Measurements from ENCODE around the gene VPS26B.

Gene VPS26B

DNA sequence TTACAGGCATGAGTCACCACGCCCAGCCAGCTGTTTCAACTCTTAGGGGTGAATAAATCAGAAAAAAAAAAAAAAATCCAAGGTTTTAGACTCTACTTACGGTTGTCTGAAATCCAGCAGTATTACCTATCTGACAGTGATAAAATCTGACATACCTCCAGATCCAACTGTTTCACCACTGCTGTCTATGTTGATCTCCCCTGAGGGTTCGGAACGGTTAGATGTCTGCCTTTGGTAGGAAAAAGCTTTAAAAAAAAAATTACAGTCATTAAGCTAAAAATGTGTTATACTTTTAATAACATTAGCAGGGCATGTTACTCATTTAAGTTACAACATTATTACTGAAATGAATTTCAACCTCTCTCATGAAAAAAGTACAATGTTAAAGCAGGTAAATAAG is 21.8 kb upstream of the VPS26B start:
- TF ChIP-seq CEBPB (IDR thresholded peaks at IDR 0.05) (no peak), TAF1 (IDR thresholded peaks at IDR 0.05; ENCODE audit: low read depth) (no peak), USF1 (IDR thresholded peaks at IDR 0.05) (no peak), FOXM1 (IDR thresholded peaks at IDR 0.05; ENCODE audit: borderline replicate concordance, low read depth) (no peak), EGR1 (IDR thresholded peaks at IDR 0.05) (no peak), EP300 (IDR thresholded peaks at IDR 0.05; ENCODE audit: borderline replicate concordance) (no peak), RAD21 (IDR thresholded peaks at IDR 0.05; ENCODE audit: low read depth) (no peak), CREB1 (IDR thresholded peaks at IDR 0.05; ENCODE audit: low read depth) (no peak), TCF12 (IDR thresholded peaks at IDR 0.05; ENCODE audit: low read depth) (no peak), ZBTB7A (IDR thresholded peaks at IDR 0.05; ENCODE audit: low read depth) (no peak), MAX (IDR thresholded peaks at IDR 0.05) (no peak), NFIC (IDR thresholded peaks at IDR 0.05) (no peak)
- TF ChIP-seq, protein P1, sequence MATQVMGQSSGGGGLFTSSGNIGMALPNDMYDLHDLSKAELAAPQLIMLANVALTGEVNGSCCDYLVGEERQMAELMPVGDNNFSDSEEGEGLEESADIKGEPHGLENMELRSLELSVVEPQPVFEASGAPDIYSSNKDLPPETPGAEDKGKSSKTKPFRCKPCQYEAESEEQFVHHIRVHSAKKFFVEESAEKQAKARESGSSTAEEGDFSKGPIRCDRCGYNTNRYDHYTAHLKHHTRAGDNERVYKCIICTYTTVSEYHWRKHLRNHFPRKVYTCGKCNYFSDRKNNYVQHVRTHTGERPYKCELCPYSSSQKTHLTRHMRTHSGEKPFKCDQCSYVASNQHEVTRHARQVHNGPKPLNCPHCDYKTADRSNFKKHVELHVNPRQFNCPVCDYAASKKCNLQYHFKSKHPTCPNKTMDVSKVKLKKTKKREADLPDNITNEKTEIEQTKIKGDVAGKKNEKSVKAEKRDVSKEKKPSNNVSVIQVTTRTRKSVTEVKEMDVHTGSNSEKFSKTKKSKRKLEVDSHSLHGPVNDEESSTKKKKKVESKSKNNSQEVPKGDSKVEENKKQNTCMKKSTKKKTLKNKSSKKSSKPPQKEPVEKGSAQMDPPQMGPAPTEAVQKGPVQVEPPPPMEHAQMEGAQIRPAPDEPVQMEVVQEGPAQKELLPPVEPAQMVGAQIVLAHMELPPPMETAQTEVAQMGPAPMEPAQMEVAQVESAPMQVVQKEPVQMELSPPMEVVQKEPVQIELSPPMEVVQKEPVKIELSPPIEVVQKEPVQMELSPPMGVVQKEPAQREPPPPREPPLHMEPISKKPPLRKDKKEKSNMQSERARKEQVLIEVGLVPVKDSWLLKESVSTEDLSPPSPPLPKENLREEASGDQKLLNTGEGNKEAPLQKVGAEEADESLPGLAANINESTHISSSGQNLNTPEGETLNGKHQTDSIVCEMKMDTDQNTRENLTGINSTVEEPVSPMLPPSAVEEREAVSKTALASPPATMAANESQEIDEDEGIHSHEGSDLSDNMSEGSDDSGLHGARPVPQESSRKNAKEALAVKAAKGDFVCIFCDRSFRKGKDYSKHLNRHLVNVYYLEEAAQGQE (IDR thresholded peaks at IDR 0.05; ENCODE audit: low read depth) = no peak

DNA sequence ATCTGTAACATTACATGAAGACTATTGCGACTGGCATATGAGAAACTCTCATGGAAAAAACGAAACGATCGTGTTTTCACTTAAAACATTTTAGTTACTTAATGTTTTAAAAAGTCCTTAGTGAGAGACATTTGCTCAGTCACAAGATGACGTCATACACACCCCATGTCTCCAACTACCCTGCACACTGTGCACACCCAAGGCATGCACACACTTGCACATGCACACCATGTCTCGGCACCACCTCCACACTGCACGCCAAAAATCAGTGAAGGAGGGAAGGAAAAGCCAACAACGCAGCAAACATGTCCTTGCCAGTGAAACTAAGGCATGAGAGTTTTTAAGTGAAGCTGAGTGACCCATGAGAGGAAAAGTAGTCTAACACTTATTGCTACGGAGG is 18.7 kb upstream of the VPS26B start:
- TF ChIP-seq NFIC (IDR thresholded peaks at IDR 0.05) (no peak), FOXM1 (IDR thresholded peaks at IDR 0.05; ENCODE audit: borderline replicate concordance, low read depth) (no peak), TAF1 (IDR thresholded peaks at IDR 0.05; ENCODE audit: low read depth) (no peak), EP300 (IDR thresholded peaks at IDR 0.05; ENCODE audit: borderline replicate concordance) (no peak), YY1 (IDR thresholded peaks at IDR 0.05; ENCODE audit: low read depth) (no peak), MAX (IDR thresholded peaks at IDR 0.05) (no peak), ZBTB7A (IDR thresholded peaks at IDR 0.05; ENCODE audit: low read depth) (no peak), RAD21 (IDR thresholded peaks at IDR 0.05; ENCODE audit: low read depth) (no peak), TEAD4 (IDR thresholded peaks at IDR 0.05) (no peak), CEBPB (IDR thresholded peaks at IDR 0.05) (no peak), CREB1 (IDR thresholded peaks at IDR 0.05; ENCODE audit: low read depth) (no peak), TCF12 (IDR thresholded peaks at IDR 0.05; ENCODE audit: low read depth) (no peak), EGR1 (IDR thresholded peaks at IDR 0.05) (no peak), USF1 (IDR thresholded peaks at IDR 0.05) (no peak)
- TF ChIP-seq, protein P1 (IDR thresholded peaks at IDR 0.05; ENCODE audit: low read depth) = no peak

DNA sequence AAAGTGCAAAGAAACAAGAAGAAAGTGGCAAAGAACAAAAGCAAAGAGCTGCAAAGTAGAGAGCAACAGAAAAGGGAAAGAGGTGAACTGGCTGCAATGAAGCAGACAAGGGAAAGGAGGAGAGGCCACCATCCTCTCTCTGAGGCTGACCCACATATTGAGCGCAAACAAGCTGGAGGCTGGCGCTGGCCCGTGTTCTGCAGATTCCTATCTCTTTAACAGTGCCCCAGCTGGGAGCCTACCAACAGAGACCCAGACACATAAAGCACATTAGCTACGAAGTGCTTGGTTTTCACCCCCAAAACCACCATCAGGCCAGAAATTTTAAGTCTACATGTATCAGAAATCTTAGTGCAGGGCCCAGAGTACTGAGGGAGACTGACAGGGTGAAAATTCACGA is 18.3 kb upstream of the VPS26B start:
- TF ChIP-seq YY1 (IDR thresholded peaks at IDR 0.05; ENCODE audit: low read depth) (no peak), EGR1 (IDR thresholded peaks at IDR 0.05) (no peak), USF1 (IDR thresholded peaks at IDR 0.05) (no peak), RAD21 (IDR thresholded peaks at IDR 0.05; ENCODE audit: low read depth) (no peak), NFIC (IDR thresholded peaks at IDR 0.05) (no peak), TAF1 (IDR thresholded peaks at IDR 0.05; ENCODE audit: low read depth) (no peak), ZBTB7A (IDR thresholded peaks at IDR 0.05; ENCODE audit: low read depth) (no peak), MAX (IDR thresholded peaks at IDR 0.05) (no peak), EP300 (IDR thresholded peaks at IDR 0.05; ENCODE audit: borderline replicate concordance) (no peak)

DNA sequence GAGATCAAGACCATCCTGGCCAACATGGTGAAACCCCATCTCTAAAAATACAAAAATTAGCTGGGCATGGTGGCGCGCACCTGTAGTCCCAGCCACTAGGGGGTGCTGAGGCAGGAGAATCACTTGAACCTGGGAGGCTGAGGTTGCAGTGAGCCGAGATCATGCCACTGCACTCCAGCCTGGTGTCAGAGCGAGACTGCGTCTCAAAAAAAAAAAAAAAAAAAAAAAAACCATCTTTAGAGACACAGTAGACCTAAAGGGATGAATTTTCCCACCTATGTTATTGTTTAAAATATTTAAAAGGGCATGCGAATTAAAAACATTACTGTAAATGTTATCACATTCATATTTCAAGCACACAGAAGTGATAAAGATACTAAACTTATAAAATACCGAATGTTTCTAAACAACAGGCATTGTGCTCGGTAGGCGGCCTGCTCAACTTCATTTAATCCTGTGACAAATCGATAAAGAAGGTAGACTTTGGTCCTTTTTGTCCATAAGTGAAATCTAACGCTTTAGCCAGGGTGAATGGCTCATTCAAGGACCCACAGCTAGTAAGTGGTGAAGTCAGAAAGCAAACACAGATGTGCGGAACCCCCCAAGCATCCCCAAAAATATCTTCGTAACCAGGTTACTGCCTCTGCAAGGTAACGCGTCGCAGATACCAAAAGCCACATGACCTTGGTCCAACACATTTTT is 16.8 kb upstream of the VPS26B start:
- TF ChIP-seq RAD21 (IDR thresholded peaks at IDR 0.05; ENCODE audit: low read depth) (peak; percentile 25; the same call in 1 of the 2 replicates), CEBPB (IDR thresholded peaks at IDR 0.05) (no peak)

- TF ChIP-seq MAX (IDR thresholded peaks at IDR 0.05) (no peak), NFIC (IDR thresholded peaks at IDR 0.05) (no peak), TCF12 (IDR thresholded peaks at IDR 0.05; ENCODE audit: low read depth) (no peak), YY1 (IDR thresholded peaks at IDR 0.05; ENCODE audit: low read depth) (no peak), RAD21 (IDR thresholded peaks at IDR 0.05; ENCODE audit: low read depth) (no peak), CREB1 (IDR thresholded peaks at IDR 0.05; ENCODE audit: low read depth) (no peak), TAF1 (IDR thresholded peaks at IDR 0.05; ENCODE audit: low read depth) (no peak), CEBPB (IDR thresholded peaks at IDR 0.05) (no peak), ZBTB7A (IDR thresholded peaks at IDR 0.05; ENCODE audit: low read depth) (no peak)
- TF ChIP-seq, protein P1 (IDR thresholded peaks at IDR 0.05; ENCODE audit: low read depth) = no peak
Measured at GRCh38 chr11:134215836-134216235, 8.6 kb upstream of the VPS26B start.

Measured in Ishikawa (cell line).